GM21737 (cell line): Measurements from ENCODE around the gene CCDC144A.
"Not testable (repeated sequence)": the region's sequence is repeated elsewhere in the genome, so short reads cannot be mapped to it uniquely, and the experiment has no call there.

ENCODE experiments used
- ATAC-seq: cut with Tn5 transposase; IDR thresholded peaks from one replicate; pipeline ENCODE4 v1.9.1; 2021; ENCODE audit warnings: mild to moderate bottlenecking, moderate library complexity; ENCODE audit not compliant: unreplicated experiment

The CCDC144A gene

GRCh38 chr17:16817201-16817600 is 127.2 kb downstream of the CCDC144A start:
- ATAC-seq, result no peak

- ATAC-seq, result not testable (repeated sequence)
Observed at GRCh38 chr17:16817940-16818339, 127.9 kb downstream of the CCDC144A start.

GRCh38 chr17:16818340-16818739 is 128.3 kb downstream of the CCDC144A start:
- ATAC-seq, result no peak

GRCh38 chr17:16818821-16819683 is 129.0 kb downstream of the CCDC144A start:
- ATAC-seq, result no peak

GRCh38 chr17:16820161-16820877 is 130.3 kb downstream of the CCDC144A start:
- ATAC-seq, result no peak

- no peak for ATAC-seq
Observed at GRCh38 chr17:16820979-16821543, 131.0 kb downstream of the CCDC144A start.

GRCh38 chr17:16822133-16822532 is 132.1 kb downstream of the CCDC144A start:
- ATAC-seq, result not testable (repeated sequence)

- ATAC-seq, result not testable (repeated sequence)
Observed at GRCh38 chr17:16823768-16824406, 133.8 kb downstream of the CCDC144A start.
